Measurements from ENCODE around the gene PFKL.

Gene PFKL

DNA sequence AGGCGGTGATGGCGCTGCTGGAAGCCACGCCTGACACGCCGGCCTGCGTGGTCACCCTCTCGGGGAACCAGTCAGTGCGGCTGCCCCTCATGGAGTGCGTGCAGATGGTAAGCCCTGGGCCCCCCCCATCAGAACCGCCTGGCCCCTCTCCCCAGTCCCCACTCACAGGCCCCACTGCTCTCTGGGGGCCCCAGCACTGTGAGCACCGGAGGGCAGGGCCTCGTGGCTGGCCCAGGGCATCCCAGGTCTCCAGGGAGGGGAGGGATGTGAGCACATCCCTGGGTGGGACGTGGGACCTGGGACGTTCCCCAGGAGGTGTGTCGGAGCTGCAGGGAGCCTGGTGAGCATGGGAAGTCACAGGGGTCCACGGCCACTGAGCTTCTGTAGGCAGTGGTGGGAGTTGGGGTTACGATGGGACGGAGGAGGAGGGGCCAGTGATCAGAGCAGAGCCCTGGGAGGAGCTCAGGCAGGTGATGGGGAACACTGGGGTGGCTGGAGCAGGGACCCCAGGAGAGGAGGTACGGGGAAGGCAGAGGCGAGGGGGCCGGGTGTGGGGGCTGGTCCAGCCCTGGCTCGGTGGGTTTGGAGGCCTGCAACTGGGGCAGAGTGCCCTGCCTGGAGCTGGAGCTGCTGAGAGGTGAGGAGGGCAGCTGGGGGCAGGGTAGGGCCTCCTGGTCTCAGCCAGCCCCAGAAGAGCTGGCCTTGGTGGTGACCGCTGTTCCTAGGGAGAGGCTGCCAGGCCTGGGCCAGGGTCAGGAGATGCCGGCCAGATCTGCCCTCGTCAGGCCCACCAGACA, 18.8 kb downstream of the PFKL start:
- no peak overlapping the region for H3K27ac ChIP-seq
- TF ChIP-seq, protein P1, sequence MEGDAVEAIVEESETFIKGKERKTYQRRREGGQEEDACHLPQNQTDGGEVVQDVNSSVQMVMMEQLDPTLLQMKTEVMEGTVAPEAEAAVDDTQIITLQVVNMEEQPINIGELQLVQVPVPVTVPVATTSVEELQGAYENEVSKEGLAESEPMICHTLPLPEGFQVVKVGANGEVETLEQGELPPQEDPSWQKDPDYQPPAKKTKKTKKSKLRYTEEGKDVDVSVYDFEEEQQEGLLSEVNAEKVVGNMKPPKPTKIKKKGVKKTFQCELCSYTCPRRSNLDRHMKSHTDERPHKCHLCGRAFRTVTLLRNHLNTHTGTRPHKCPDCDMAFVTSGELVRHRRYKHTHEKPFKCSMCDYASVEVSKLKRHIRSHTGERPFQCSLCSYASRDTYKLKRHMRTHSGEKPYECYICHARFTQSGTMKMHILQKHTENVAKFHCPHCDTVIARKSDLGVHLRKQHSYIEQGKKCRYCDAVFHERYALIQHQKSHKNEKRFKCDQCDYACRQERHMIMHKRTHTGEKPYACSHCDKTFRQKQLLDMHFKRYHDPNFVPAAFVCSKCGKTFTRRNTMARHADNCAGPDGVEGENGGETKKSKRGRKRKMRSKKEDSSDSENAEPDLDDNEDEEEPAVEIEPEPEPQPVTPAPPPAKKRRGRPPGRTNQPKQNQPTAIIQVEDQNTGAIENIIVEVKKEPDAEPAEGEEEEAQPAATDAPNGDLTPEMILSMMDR (conservative IDR thresholded peaks at IDR 0.05): no peak

DNA sequence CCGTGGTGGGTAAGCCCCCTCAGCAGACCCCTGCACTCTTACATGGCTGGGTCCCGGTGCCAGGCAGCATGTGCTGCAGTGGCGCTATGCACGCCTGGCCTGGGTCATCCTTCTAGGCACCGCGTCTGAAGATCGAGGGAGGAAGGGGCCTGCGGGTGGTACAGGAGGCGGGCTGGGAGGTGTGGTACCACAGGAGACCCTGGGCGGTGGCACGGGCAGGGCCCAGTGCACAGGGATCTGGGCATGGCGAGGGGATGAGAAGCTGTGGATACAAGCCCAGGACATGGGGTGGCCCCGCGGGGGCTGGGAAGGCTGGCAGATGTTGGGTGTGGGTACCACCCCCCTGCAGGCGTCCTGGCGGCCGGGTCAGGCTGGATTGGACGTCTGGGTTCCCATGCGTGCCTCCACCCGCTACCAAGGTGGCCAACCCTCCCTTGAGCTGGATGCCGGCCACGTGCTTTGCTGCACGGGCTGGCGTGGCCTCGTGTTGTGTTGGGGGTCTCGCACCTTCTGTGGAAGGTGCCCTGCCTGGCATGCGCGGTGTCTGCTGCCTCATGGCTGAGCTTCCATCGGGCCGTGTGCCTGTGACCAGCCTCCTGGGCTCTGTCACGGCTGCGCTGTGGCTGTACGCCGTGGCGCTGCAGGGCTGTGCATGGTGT, 19.7 kb downstream of the PFKL start:
- TF ChIP-seq, protein P1 (conservative IDR thresholded peaks at IDR 0.05): no peak
- no peak overlapping the region for H3K27ac ChIP-seq

DNA sequence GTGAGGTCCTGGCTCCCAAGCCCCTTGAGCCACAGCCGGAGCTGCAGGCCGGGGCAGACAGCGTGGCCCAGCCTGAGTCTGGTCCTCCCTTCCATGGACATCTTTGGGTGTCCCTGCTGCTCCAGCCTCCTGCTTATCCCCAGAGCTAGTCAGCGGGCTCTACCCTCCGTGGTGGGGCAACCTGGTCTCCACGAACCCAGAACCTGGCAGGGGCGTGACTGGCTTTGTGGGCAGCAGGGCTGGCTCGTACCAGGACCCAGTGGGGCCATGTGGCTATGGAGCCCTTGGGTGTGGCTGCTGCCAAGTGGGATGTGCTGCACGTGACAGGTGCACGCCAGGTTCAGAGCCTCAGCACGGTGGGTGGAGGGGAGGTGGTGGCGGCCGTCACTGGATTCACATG, 21.0 kb downstream of the PFKL start:
- no peak overlapping the region for H3K27ac ChIP-seq
- TF ChIP-seq, protein P1 (conservative IDR thresholded peaks at IDR 0.05): no peak

DNA sequence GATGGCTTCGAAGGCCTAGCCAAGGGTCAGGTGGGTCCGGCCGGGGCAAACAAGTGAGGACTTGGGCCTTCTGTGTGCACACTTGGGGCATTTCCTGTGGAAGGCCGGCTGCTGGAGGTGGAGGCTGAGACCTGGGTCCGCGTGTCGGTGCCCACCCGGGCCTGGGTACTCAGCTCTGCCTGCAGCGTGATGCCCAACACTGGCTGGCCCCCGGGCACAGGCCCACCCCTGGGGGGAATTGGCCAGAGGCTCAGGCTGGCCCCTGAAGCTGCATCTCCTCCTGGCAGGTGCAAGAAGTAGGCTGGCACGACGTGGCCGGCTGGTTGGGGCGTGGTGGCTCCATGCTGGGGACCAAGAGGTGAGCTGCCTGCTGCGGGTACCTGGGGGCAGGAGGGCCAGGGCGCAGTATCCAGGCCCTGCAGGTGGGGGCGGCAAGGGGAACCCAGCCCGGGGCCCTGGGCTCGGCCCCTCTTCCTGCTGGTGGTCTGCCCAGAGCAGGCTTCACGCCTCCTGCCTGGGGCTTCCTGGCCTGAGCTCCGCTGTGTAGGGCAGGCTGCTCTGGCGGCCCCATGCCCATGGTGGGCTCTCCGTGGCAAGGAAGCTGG, 22.1 kb downstream of the PFKL start:
- TF ChIP-seq, protein P1 (conservative IDR thresholded peaks at IDR 0.05): no peak
- H3K27ac ChIP-seq: no peak overlapping the region

DNA sequence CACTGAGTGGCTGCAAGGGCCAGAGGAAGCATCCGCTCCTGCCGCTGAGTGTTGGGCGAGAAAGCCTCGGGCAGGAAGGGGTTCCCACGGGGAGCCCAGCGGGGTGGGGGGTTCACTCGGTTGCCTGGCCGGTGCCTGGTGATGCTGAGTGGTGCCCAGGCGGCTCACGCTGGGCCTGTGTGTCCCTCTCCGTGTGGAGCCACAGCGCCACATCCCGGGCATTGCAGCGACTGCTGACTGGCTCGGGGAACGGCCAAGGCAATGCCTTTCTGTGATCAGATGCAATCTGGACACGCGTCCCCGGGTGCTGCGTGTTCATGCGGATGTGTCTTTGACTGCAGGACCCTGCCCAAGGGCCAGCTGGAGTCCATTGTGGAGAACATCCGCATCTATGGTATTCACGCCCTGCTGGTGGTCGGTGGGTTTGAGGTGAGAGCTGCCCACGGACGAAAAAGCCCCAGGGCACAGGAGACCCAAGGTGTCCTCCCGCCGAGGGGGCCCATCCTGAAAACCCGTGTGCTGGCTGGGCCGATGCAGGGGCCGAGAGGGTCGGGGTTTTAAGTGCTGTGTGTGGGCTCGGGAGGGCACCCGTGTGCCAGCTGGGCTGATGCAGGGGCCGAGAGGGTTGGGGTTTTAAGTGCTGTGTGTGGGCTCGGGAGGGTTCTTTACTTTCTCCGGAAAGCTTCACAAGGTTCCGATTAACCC, 22.9 kb downstream of the PFKL start:
- TF ChIP-seq, protein P1 (conservative IDR thresholded peaks at IDR 0.05): no peak
- H3K27ac ChIP-seq: no peak overlapping the region

DNA sequence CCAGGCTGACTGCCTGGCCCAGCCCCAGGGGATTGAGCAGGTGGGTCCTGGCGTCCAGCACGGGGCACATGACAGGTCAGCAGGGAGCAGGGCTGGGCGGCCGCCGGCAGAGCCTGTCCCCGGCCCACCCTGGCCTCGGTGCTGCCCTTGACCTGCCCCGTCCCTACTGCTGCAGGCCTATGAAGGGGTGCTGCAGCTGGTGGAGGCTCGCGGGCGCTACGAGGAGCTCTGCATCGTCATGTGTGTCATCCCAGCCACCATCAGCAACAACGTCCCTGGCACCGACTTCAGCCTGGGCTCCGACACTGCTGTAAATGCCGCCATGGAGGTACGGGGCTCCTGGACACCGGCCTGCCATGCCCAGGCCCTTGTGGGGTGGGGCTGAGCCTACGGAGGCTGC, 23.7 kb downstream of the PFKL start:
- TF ChIP-seq, protein P1 (conservative IDR thresholded peaks at IDR 0.05): no peak
- no peak overlapping the region for H3K27ac ChIP-seq

All from VCaP (cell line).